ENCODE measurements around the gene OGDHL.
"Not testable (repeated sequence)": the region's sequence is repeated elsewhere in the genome, so short reads cannot be mapped to it uniquely, and the experiment has no call there.

The OGDHL gene

GRCh38 chr10:49754951-49755350 lies 7.2 kb downstream of the OGDHL start:
- not testable (repeated sequence) for DNase-seq

- no peak for DNase-seq
Observed at GRCh38 chr10:49752584-49752983, 9.5 kb downstream of the OGDHL start.

- DNase-seq, result no peak
Observed at GRCh38 chr10:49751636-49752510, 10.2 kb downstream of the OGDHL start.

GRCh38 chr10:49751216-49751615 lies 10.9 kb downstream of the OGDHL start:
- DNase-seq, result no peak

- no peak for DNase-seq
Observed at GRCh38 chr10:49750546-49750945, 11.6 kb downstream of the OGDHL start.

- DNase-seq, result no peak
Observed at GRCh38 chr10:49749556-49750491, 12.3 kb downstream of the OGDHL start.

GRCh38 chr10:49749144-49749543 lies 13.0 kb downstream of the OGDHL start:
- no peak for DNase-seq

- DNase-seq, result no peak
Observed at GRCh38 chr10:49748006-49748405, 14.1 kb downstream of the OGDHL start.

GRCh38 chr10:49747303-49747646 lies 14.8 kb downstream of the OGDHL start:
- DNase-seq, result no peak

- DNase-seq, result no peak
Observed at GRCh38 chr10:49746626-49747302, 15.4 kb downstream of the OGDHL start.

- no peak for DNase-seq
Observed at GRCh38 chr10:49745756-49746155, 16.4 kb downstream of the OGDHL start.

- no peak for DNase-seq
Observed at GRCh38 chr10:49744924-49745605, 17.1 kb downstream of the OGDHL start.

- no peak for DNase-seq
Observed at GRCh38 chr10:49744091-49744685, 17.9 kb downstream of the OGDHL start.

- DNase-seq, result no peak
Observed at GRCh38 chr10:49743464-49744075, 18.6 kb downstream of the OGDHL start.

- no peak for DNase-seq
Observed at GRCh38 chr10:49742683-49743463, 19.2 kb downstream of the OGDHL start.

- DNase-seq, result no peak
Observed at GRCh38 chr10:49741108-49741995, 20.8 kb downstream of the OGDHL start.

GRCh38 chr10:49740346-49741107 lies 21.6 kb downstream of the OGDHL start:
- no peak for DNase-seq

GRCh38 chr10:49739426-49739825 lies 22.7 kb downstream of the OGDHL start:
- DNase-seq, result no peak

Measured in activated CD4-positive, alpha-beta T cell treated with anti-CD3 and anti-CD28 coated beads, Interleukin-2, amount 50 U/mL, for 4 hours (primary cell).